Measurements from ENCODE around the gene OFD1. TPM values are rescaled to one million over a fixed set of nuclear protein-coding genes. Genes with fewer than 3 reads are reported as not detected.

The OFD1 gene
- total RNA-seq, 2 donors from 2014 or later = 25.9 to 29.7 TPM

DNA sequence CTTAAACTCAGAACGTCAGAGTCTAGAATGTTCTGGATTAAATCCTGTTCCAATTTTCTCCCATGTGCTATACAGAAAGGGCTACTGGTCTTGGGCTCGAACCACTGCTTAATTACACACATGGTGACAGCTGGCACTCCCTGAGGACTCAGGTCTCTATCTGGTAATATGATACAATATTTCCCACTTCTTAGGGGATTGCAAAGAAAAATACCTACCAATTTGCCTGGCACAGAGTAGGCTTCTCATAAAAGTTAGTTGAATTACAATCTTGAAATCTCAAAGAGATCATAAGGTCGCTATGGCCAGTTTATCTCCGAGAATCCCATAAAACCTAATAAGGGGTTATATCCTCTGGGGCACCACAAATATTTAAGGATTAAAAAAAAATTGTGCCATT lies 73.7 kb downstream of the OFD1 start:
- H3K9me3 Mint-ChIP-seq = peaks cover 57% of the 10 kb centered on the region
- Histone ChIP-seq H3K4me3 (ENCODE audit: low read length) (no peak overlapping the region), H3K27me3 (ENCODE audit: control insufficient read depth, insufficient read depth, low read length, poor library complexity, severe bottlenecking) (no peaks in the 10 kb centered on the region), H3K9me3 (ENCODE audit: control insufficient read depth, low read length) (no peaks in the 10 kb centered on the region), H3K36me3 (ENCODE audit: control insufficient read depth, insufficient read depth, low read length) (no peaks in the 10 kb centered on the region), H3K27ac (ENCODE audit: low read depth, low read length) (no peak overlapping the region), H3K9ac (ENCODE audit: extremely low read depth, low read length, poor library complexity, severe bottlenecking) (no peak overlapping the region), H3K4me1 (ENCODE audit: control insufficient read depth, insufficient read depth, low read length) (no peaks in the 10 kb centered on the region)
- H3K27ac Mint-ChIP-seq = no peak overlapping the region
- 88 to 90% methylated on average over 2 to 4 of the region's 4 CpGs for WGBS, 2 experiments (ENCODE audit: insufficient coverage in 1 of 2, insufficient read length in 1 of 2)
- peaks cover 15% of the 10 kb centered on the region for H3K4me1 Mint-ChIP-seq
- H3K27me3 Mint-ChIP-seq (ENCODE audit: insufficient read depth) = no peaks in the 10 kb centered on the region
- no peak for DNase-seq
- H3K4me3 Mint-ChIP-seq = no peak overlapping the region
- TF ChIP-seq CTCF (conservative IDR thresholded peaks at IDR 0.05) = no peak
- H3K36me3 Mint-ChIP-seq (ENCODE audit: low read depth) = peaks cover 2% of the 10 kb centered on the region

- peaks cover 2% of the 10 kb centered on the region for H3K36me3 Mint-ChIP-seq (ENCODE audit: low read depth)
These were observed 74.3 kb downstream of the OFD1 start for GRCh38 chrX:13808865-13809264.

GRCh38 chrX:13815664-13816063 lies 81.1 kb downstream of the OFD1 start:
- Histone ChIP-seq H3K36me3 (ENCODE audit: control insufficient read depth, insufficient read depth, low read length) (no peaks in the 10 kb centered on the region), H3K27ac (ENCODE audit: low read depth, low read length) (peak overlapping the region; percentile 95), H3K9ac (ENCODE audit: extremely low read depth, low read length, poor library complexity, severe bottlenecking) (no peak overlapping the region), H3K4me3 (ENCODE audit: low read length) (no peak overlapping the region), H3K4me1 (ENCODE audit: control insufficient read depth, insufficient read depth, low read length) (no peaks in the 10 kb centered on the region), H3K27me3 (ENCODE audit: control insufficient read depth, insufficient read depth, low read length, poor library complexity, severe bottlenecking) (no peaks in the 10 kb centered on the region), H3K9me3 (ENCODE audit: control insufficient read depth, low read length) (no peaks in the 10 kb centered on the region)
- Mint-ChIP-seq H3K9me3 (peaks cover 48% of the 10 kb centered on the region), H3K4me3 (no peak overlapping the region), H3K36me3 (ENCODE audit: low read depth) (peaks cover 2% of the 10 kb centered on the region), H3K27ac (no peak overlapping the region), H3K4me1 (peaks cover 8% of the 10 kb centered on the region), H3K27me3 (ENCODE audit: insufficient read depth) (no peaks in the 10 kb centered on the region)
- no peak for DNase-seq
- 89 to 93% methylated on average over 5 to 7 of the region's 7 CpGs for WGBS, 2 experiments (ENCODE audit: insufficient coverage in 1 of 2, insufficient read length in 1 of 2)
- TF ChIP-seq CTCF (conservative IDR thresholded peaks at IDR 0.05) = no peak

More at GRCh38 chrX:13808865-13809264, 74.3 kb downstream of the OFD1 start:
- H3K4me3 Mint-ChIP-seq = no peak overlapping the region
- no peaks in the 10 kb centered on the region for H3K9me3 ChIP-seq (ENCODE audit: control insufficient read depth, low read length)
- H3K4me1 ChIP-seq (ENCODE audit: control insufficient read depth, insufficient read depth, low read length) = no peaks in the 10 kb centered on the region
- no peak overlapping the region for H3K4me3 ChIP-seq (ENCODE audit: low read length)
- H3K9ac ChIP-seq (ENCODE audit: extremely low read depth, low read length, poor library complexity, severe bottlenecking) = no peak overlapping the region
- H3K27ac ChIP-seq (ENCODE audit: low read depth, low read length) = no peak overlapping the region
- no peaks in the 10 kb centered on the region for H3K27me3 ChIP-seq (ENCODE audit: control insufficient read depth, insufficient read depth, low read length, poor library complexity, severe bottlenecking)
- peaks cover 10% of the 10 kb centered on the region for H3K4me1 Mint-ChIP-seq
- no peaks in the 10 kb centered on the region for H3K27me3 Mint-ChIP-seq (ENCODE audit: insufficient read depth)
- H3K36me3 ChIP-seq (ENCODE audit: control insufficient read depth, insufficient read depth, low read length) = no peaks in the 10 kb centered on the region
- no peak for DNase-seq
- peaks cover 56% of the 10 kb centered on the region for H3K9me3 Mint-ChIP-seq
- no peak overlapping the region for H3K27ac Mint-ChIP-seq
- no peak for TF ChIP-seq CTCF (conservative IDR thresholded peaks at IDR 0.05)

Data from endodermal cell (in vitro differentiated cells).